ENCODE data around the gene CLPSL1.
A peak's percentile ranks its signal among the peaks of the same experiment; 100 is the strongest.

Gene CLPSL1

GRCh38 chr6:35804996-35805736 lies 24.3 kb downstream of the CLPSL1 start, which contains the start of gene LHFPL5:
TSS of gene LHFPL5 (plus strand) at chr6:35805352. CDS start at chr6:35805671, 319 bp downstream.
- no peaks in the 10 kb centered on the region for H3K27me3 ChIP-seq (ENCODE audit: insufficient read depth, low read length)
- no peaks in the 10 kb centered on the region for H3F3A ChIP-seq (ENCODE audit: insufficient read depth, low read length)
- no peaks in the 10 kb centered on the region for H3K9me2 ChIP-seq (ENCODE audit: low read depth, low read length)
- TF ChIP-seq EZH2 (IDR thresholded peaks at IDR 0.05; ENCODE audit: borderline replicate concordance, low read length) (no peak), CTCF (IDR thresholded peaks at IDR 0.05; ENCODE audit: low read length) (no peak)
- no peaks in the 10 kb centered on the region for H3K4me1 ChIP-seq (ENCODE audit: insufficient read depth, low read length, severe bottlenecking)
- no peaks in the 10 kb centered on the region for H3K36me3 ChIP-seq (ENCODE audit: insufficient read depth, low read length)
- no peak within 1 kb of the TSS for H3K9ac ChIP-seq (ENCODE audit: low read length)
- H3K4me3 ChIP-seq (ENCODE audit: low read depth, low read length, poor library complexity, severe bottlenecking) = no peak within 1 kb of the TSS
- no peaks in the 10 kb centered on the region for H3K79me2 ChIP-seq (ENCODE audit: insufficient read depth, low read length)
- no peak within 1 kb of the TSS for H2AFZ ChIP-seq (ENCODE audit: low read length)
- no peak within 1 kb of the TSS for H3K27ac ChIP-seq (ENCODE audit: low read depth, low read length, poor library complexity, severe bottlenecking)
- peak within 1 kb of the TSS; percentile 27; the same call in 1 of the 2 replicates for H3K4me2 ChIP-seq (ENCODE audit: low read length)
- H4K20me1 ChIP-seq (ENCODE audit: insufficient read depth, low read length) = no peaks in the 10 kb centered on the region
- no peaks in the 10 kb centered on the region for H3K9me3 ChIP-seq (ENCODE audit: low read length)

- TF ChIP-seq EZH2 (IDR thresholded peaks at IDR 0.05; ENCODE audit: borderline replicate concordance, low read length) (no peak), CTCF (IDR thresholded peaks at IDR 0.05; ENCODE audit: low read length) (no peak)
- no peaks in the 10 kb centered on the region for H3K36me3 ChIP-seq (ENCODE audit: insufficient read depth, low read length)
- no peaks in the 10 kb centered on the region for H4K20me1 ChIP-seq (ENCODE audit: insufficient read depth, low read length)
- H3K9ac ChIP-seq (ENCODE audit: low read length) = no peak overlapping the region
- H2AFZ ChIP-seq (ENCODE audit: low read length) = no peak overlapping the region
- no peak overlapping the region for H3K4me2 ChIP-seq (ENCODE audit: low read length)
- no peaks in the 10 kb centered on the region for H3F3A ChIP-seq (ENCODE audit: insufficient read depth, low read length)
- no peaks in the 10 kb centered on the region for H3K4me1 ChIP-seq (ENCODE audit: insufficient read depth, low read length, severe bottlenecking)
- no peak overlapping the region for H3K4me3 ChIP-seq (ENCODE audit: low read depth, low read length, poor library complexity, severe bottlenecking)
- H3K9me3 ChIP-seq (ENCODE audit: low read length) = no peaks in the 10 kb centered on the region
- no peaks in the 10 kb centered on the region for H3K79me2 ChIP-seq (ENCODE audit: insufficient read depth, low read length)
- H3K9me2 ChIP-seq (ENCODE audit: low read depth, low read length) = no peaks in the 10 kb centered on the region
- H3K27me3 ChIP-seq (ENCODE audit: insufficient read depth, low read length) = no peaks in the 10 kb centered on the region
- no peak overlapping the region for H3K27ac ChIP-seq (ENCODE audit: low read depth, low read length, poor library complexity, severe bottlenecking)
These were observed 27.9 kb downstream of the CLPSL1 start for GRCh38 chr6:35808688-35809087.

GRCh38 chr6:35809809-35810208 lies 29.0 kb downstream of the CLPSL1 start:
- Histone ChIP-seq H3K4me3 (ENCODE audit: low read depth, low read length, poor library complexity, severe bottlenecking) (no peak overlapping the region), H3K27ac (ENCODE audit: low read depth, low read length, poor library complexity, severe bottlenecking) (no peak overlapping the region), H3K79me2 (ENCODE audit: insufficient read depth, low read length) (no peaks in the 10 kb centered on the region), H3K9me3 (ENCODE audit: low read length) (no peaks in the 10 kb centered on the region), H3K27me3 (ENCODE audit: insufficient read depth, low read length) (no peaks in the 10 kb centered on the region), H4K20me1 (ENCODE audit: insufficient read depth, low read length) (no peaks in the 10 kb centered on the region), H3K4me1 (ENCODE audit: insufficient read depth, low read length, severe bottlenecking) (no peaks in the 10 kb centered on the region), H3K9me2 (ENCODE audit: low read depth, low read length) (no peaks in the 10 kb centered on the region), H2AFZ (ENCODE audit: low read length) (no peak overlapping the region), H3K9ac (ENCODE audit: low read length) (no peak overlapping the region), H3K4me2 (ENCODE audit: low read length) (no peak overlapping the region), H3K36me3 (ENCODE audit: insufficient read depth, low read length) (no peaks in the 10 kb centered on the region), H3F3A (ENCODE audit: insufficient read depth, low read length) (no peaks in the 10 kb centered on the region)
- no peak for TF ChIP-seq EZH2 (IDR thresholded peaks at IDR 0.05; ENCODE audit: borderline replicate concordance, low read length)
- TF ChIP-seq CTCF (IDR thresholded peaks at IDR 0.05; ENCODE audit: low read length) = no peak

All from OCI-LY1 (cell line).